OCI-LY1 (cell line): ENCODE results near the gene IGF1R.

Experiments used
- EZH2 ChIP-seq: fragments of 200-600 bp; sonication (generic), shearing (Covaris generic); IDR thresholded peaks from 2 replicates; pipeline ENCODE4 v1.8.0; 2017; ENCODE audit warnings: borderline replicate concordance, mixed run types, mild to moderate bottlenecking, antibody characterized with exemption, low read length, moderate library complexity, mixed read lengths
- TF ChIP-seq, protein P1 (sequence below): fragments of 200-600 bp; sonication (generic), shearing (Covaris generic); IDR thresholded peaks from 2 replicates; pipeline ENCODE4 v1.5.1; 2017; ENCODE audit warnings: mild to moderate bottlenecking, antibody characterized with exemption, low read length, moderate library complexity, mixed read lengths

DNA sequence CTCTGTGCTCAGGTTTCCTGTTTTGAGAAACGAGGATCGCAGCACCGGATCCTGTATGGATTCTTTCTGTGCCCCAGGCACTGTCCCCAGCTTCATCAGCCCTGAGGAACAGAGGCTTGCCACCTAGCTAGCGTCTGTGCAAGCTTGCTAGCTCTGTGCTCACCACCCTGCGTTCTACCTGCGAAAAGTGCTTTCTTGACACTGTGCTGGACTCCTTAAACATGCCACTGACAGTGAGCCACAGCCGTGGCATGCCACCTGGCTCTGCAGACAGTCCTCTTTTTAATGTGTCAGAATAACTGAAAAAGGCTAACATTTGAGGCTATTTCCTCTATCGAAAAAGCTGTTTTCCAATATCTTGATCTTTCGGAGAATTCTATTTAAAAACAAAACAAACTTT is 357.8 kb downstream of the IGF1R start:
- TF ChIP-seq, protein P1, sequence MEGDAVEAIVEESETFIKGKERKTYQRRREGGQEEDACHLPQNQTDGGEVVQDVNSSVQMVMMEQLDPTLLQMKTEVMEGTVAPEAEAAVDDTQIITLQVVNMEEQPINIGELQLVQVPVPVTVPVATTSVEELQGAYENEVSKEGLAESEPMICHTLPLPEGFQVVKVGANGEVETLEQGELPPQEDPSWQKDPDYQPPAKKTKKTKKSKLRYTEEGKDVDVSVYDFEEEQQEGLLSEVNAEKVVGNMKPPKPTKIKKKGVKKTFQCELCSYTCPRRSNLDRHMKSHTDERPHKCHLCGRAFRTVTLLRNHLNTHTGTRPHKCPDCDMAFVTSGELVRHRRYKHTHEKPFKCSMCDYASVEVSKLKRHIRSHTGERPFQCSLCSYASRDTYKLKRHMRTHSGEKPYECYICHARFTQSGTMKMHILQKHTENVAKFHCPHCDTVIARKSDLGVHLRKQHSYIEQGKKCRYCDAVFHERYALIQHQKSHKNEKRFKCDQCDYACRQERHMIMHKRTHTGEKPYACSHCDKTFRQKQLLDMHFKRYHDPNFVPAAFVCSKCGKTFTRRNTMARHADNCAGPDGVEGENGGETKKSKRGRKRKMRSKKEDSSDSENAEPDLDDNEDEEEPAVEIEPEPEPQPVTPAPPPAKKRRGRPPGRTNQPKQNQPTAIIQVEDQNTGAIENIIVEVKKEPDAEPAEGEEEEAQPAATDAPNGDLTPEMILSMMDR = no peak
- TF ChIP-seq EZH2 = no peak
